Ishikawa (cell line): ENCODE measurements around the gene GTPBP4.

Source experiments
- CEBPB ChIP-seq: IDR thresholded peaks from 2 replicates; pipeline ENCODE4 v1.6.1; 2012
- CREB1 ChIP-seq: IDR thresholded peaks from 2 replicates; pipeline ENCODE4 v1.6.1; 2012; ENCODE audit warnings: low read depth
- EGR1 ChIP-seq: IDR thresholded peaks from 2 replicates; pipeline ENCODE4 v1.6.1; 2012
- EP300 ChIP-seq: IDR thresholded peaks from 2 replicates; pipeline ENCODE4 v1.6.1; 2012; ENCODE audit warnings: borderline replicate concordance
- FOXM1 ChIP-seq: IDR thresholded peaks from 2 replicates; pipeline ENCODE4 v1.6.1; 2012; ENCODE audit warnings: low read depth, borderline replicate concordance
- MAX ChIP-seq: IDR thresholded peaks from 2 replicates; pipeline ENCODE4 v1.6.1; 2012
- NFIC ChIP-seq: IDR thresholded peaks from 2 replicates; pipeline ENCODE4 v1.6.1; 2012
- RAD21 ChIP-seq: IDR thresholded peaks from 2 replicates; pipeline ENCODE4 v1.6.1; 2012; ENCODE audit warnings: low read depth
- REST ChIP-seq: IDR thresholded peaks from 2 replicates; pipeline ENCODE4 v1.6.1; 2012; ENCODE audit warnings: low read depth, mild to moderate bottlenecking
- TAF1 ChIP-seq: IDR thresholded peaks from 2 replicates; pipeline ENCODE4 v1.6.1; 2012; ENCODE audit warnings: low read depth, mild to moderate bottlenecking
- TCF12 ChIP-seq: IDR thresholded peaks from 2 replicates; pipeline ENCODE4 v1.6.1; 2012; ENCODE audit warnings: low read depth
- TEAD4 ChIP-seq: IDR thresholded peaks from 2 replicates; pipeline ENCODE4 v1.6.1; 2012
- USF1 ChIP-seq: IDR thresholded peaks from 2 replicates; pipeline ENCODE4 v1.6.1; 2012
- YY1 ChIP-seq: IDR thresholded peaks from 2 replicates; pipeline ENCODE4 v1.6.1; 2012; ENCODE audit warnings: low read depth
- ZBTB7A ChIP-seq: IDR thresholded peaks from 2 replicates; pipeline ENCODE4 v1.6.1; 2012; ENCODE audit warnings: low read depth

The GTPBP4 gene

GRCh38 chr10:955820-956217 is 32.4 kb upstream of the GTPBP4 start:
- no peak for TF ChIP-seq YY1

- TF ChIP-seq RAD21 (no peak), TAF1 (no peak), ZBTB7A (no peak), REST (no peak), NFIC (no peak)
Measured at GRCh38 chr10:958106-958505, 30.1 kb upstream of the GTPBP4 start.

- no peak for TF ChIP-seq EGR1
- no peak for TF ChIP-seq NFIC
- TF ChIP-seq TEAD4, result no peak
- TF ChIP-seq EP300, result no peak
- no peak for TF ChIP-seq FOXM1
- TF ChIP-seq TAF1, result no peak
- TF ChIP-seq TCF12, result no peak
- TF ChIP-seq MAX, result no peak
- no peak for TF ChIP-seq ZBTB7A
Measured at GRCh38 chr10:958856-959255, 29.4 kb upstream of the GTPBP4 start.

GRCh38 chr10:962342-962741 is 25.9 kb upstream of the GTPBP4 start:
- TF ChIP-seq CEBPB, result no peak
- no peak for TF ChIP-seq NFIC
- no peak for TF ChIP-seq REST
- no peak for TF ChIP-seq YY1
- TF ChIP-seq USF1, result no peak
- no peak for TF ChIP-seq MAX
- no peak for TF ChIP-seq FOXM1
- TF ChIP-seq RAD21, result no peak
- TF ChIP-seq ZBTB7A, result no peak
- no peak for TF ChIP-seq EGR1
- no peak for TF ChIP-seq CREB1
- no peak for TF ChIP-seq TEAD4
- no peak for TF ChIP-seq TCF12
- TF ChIP-seq EP300, result no peak
- TF ChIP-seq TAF1, result no peak

- TF ChIP-seq TEAD4, result no peak
- no peak for TF ChIP-seq CREB1
- TF ChIP-seq REST, result no peak
- no peak for TF ChIP-seq FOXM1
- TF ChIP-seq TCF12, result no peak
- no peak for TF ChIP-seq TAF1
- TF ChIP-seq YY1, result no peak
Measured at GRCh38 chr10:963186-963585, 25.0 kb upstream of the GTPBP4 start.

- TF ChIP-seq USF1 (no peak), TEAD4 (no peak), TCF12 (no peak), EP300 (no peak)
Measured at GRCh38 chr10:963655-964054, 24.6 kb upstream of the GTPBP4 start.
